Measurements from ENCODE around the gene KDM2B.

GRCh38 chr12:121575051-121575450 lies 5.8 kb downstream of the KDM2B start:
- TF ChIP-seq EZH2phosphoT487 (IDR thresholded peaks at IDR 0.05; ENCODE audit: unreplicated experiment) = no peak
- TF ChIP-seq, protein P1, sequence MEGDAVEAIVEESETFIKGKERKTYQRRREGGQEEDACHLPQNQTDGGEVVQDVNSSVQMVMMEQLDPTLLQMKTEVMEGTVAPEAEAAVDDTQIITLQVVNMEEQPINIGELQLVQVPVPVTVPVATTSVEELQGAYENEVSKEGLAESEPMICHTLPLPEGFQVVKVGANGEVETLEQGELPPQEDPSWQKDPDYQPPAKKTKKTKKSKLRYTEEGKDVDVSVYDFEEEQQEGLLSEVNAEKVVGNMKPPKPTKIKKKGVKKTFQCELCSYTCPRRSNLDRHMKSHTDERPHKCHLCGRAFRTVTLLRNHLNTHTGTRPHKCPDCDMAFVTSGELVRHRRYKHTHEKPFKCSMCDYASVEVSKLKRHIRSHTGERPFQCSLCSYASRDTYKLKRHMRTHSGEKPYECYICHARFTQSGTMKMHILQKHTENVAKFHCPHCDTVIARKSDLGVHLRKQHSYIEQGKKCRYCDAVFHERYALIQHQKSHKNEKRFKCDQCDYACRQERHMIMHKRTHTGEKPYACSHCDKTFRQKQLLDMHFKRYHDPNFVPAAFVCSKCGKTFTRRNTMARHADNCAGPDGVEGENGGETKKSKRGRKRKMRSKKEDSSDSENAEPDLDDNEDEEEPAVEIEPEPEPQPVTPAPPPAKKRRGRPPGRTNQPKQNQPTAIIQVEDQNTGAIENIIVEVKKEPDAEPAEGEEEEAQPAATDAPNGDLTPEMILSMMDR (conservative IDR thresholded peaks at IDR 0.05; ENCODE audit: low read depth in 2 of 2) = no peak
- no peak for TF ChIP-seq EZH2 (IDR thresholded peaks at IDR 0.05; ENCODE audit: low read depth, unreplicated experiment)
- TF ChIP-seq POLR2AphosphoS5 (IDR thresholded peaks at IDR 0.05; ENCODE audit: low read depth) = no peak; the same call in 1 of the 2 replicates
- no peak for TF ChIP-seq JUNB (IDR thresholded peaks at IDR 0.05; ENCODE audit: unreplicated experiment)
- no peak for TF ChIP-seq REST (IDR thresholded peaks at IDR 0.05; ENCODE audit: unreplicated experiment)
- no peak for TF ChIP-seq CREB1 (CRISPR knock-in tag; IDR thresholded peaks at IDR 0.05; ENCODE audit: low read depth)
- TF ChIP-seq ZNF331 (CRISPR knock-in tag; IDR thresholded peaks at IDR 0.05; ENCODE audit: low read depth) = no peak
- TF ChIP-seq, protein P2, sequence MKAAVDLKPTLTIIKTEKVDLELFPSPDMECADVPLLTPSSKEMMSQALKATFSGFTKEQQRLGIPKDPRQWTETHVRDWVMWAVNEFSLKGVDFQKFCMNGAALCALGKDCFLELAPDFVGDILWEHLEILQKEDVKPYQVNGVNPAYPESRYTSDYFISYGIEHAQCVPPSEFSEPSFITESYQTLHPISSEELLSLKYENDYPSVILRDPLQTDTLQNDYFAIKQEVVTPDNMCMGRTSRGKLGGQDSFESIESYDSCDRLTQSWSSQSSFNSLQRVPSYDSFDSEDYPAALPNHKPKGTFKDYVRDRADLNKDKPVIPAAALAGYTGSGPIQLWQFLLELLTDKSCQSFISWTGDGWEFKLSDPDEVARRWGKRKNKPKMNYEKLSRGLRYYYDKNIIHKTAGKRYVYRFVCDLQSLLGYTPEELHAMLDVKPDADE (IDR thresholded peaks at IDR 0.05) = no peak

All from GM23338 (cell line).